K562 treated with DMSO at 1 percent for 12 hours (cell line): ENCODE results near the gene MAPK8IP2. TPM values are rescaled to one million over a fixed set of nuclear protein-coding genes. Genes with fewer than 3 reads are reported as not detected.

Experiments
- total RNA-seq: library from RNA; unstranded; fragments of 300-600 nt; gene quantifications from 2 replicates; pipeline ENCODE4 v1.2.3, GENCODE V29; 2022; ENCODE audit not compliant: insufficient read depth

Gene MAPK8IP2
- total RNA-seq: 0.35 and 0.79 TPM in 2 replicates

DNA sequence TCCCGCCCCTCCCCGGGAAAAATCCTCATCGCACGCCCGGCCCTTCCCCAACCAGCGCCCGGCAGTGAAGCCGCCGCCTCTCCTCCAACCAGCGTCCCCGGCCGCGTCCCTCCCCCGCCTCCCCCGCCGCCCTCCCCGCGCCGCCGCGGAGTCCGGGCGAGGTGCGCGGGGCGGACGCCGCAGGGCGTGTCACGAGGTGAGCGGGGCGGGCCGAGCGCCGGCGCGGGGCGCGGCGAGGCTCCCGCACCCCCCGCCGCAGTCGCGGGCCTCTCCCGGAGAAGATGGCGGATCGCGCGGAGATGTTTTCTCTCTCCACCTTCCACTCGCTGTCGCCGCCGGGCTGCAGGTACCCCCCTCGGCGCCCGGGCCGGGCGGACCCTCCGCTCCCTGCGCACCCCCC lies at the start of gene MAPK8IP2:
Gene MAPK8IP2 (plus strand): TSS at position 256 of the 400 bp plus-strand sequence. CDS start 26 bp downstream, at position 282.

GRCh38 chr22:50562523-50563412 lies 37.8 kb upstream of the MAPK8IP2 start, which contains the start of gene SYCE3:
TSS of gene SYCE3 (minus strand) at chr22:50562919. CDS start at chr22:50556405, 6,514 bp downstream.

GRCh38 chr22:50577987-50578775 lies 22.4 kb upstream of the MAPK8IP2 start, which contains the start of gene CPT1B:
TSS of gene CPT1B (minus strand) at chr22:50578427. CDS start at chr22:50577915, 512 bp downstream.

DNA sequence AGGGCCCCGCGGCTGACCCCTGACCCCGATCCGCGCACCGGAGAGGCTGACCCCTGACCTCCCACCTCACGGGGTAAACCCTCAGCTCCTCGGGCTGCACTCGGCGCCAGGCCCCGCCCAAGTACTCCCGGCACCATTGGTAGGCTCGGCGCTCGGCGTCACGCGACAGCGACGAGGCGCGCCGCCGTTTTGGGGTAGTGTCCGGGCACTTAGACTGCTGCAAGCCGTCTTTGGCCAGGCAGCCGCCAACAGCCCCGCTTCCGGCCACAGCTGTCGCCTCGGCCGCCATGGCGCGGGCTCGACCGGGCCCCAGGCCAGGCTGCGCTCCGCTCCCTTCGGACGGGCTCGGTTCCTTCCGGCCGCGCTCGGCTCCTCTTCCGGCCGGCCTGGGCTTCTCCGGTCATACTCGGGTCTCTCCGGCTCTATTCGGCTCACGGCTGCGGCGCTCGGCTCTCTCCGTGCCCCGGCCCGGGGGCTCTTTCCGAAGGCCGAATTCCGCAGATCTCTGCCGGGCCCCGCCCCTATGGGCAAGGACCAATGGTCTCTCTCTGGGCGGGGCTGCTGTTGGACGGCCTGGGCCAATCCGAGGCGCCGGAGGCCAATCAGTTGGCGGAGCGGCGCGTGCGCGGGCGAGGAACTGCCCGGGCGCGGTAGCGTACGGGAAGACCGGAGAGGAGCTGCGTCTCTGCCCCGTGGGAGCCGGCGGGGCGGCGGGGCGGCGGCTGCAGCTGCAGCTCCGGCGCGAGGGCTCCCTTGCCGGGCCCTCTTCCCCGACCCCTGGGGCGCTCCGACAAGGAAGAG lies 17.9 kb upstream of the MAPK8IP2 start, which contains the start of gene CHKB:
Gene CHKB (minus strand): TSS at position 357 of the 801 bp plus-strand sequence. CDS start 68 bp downstream, at position 289.

DNA sequence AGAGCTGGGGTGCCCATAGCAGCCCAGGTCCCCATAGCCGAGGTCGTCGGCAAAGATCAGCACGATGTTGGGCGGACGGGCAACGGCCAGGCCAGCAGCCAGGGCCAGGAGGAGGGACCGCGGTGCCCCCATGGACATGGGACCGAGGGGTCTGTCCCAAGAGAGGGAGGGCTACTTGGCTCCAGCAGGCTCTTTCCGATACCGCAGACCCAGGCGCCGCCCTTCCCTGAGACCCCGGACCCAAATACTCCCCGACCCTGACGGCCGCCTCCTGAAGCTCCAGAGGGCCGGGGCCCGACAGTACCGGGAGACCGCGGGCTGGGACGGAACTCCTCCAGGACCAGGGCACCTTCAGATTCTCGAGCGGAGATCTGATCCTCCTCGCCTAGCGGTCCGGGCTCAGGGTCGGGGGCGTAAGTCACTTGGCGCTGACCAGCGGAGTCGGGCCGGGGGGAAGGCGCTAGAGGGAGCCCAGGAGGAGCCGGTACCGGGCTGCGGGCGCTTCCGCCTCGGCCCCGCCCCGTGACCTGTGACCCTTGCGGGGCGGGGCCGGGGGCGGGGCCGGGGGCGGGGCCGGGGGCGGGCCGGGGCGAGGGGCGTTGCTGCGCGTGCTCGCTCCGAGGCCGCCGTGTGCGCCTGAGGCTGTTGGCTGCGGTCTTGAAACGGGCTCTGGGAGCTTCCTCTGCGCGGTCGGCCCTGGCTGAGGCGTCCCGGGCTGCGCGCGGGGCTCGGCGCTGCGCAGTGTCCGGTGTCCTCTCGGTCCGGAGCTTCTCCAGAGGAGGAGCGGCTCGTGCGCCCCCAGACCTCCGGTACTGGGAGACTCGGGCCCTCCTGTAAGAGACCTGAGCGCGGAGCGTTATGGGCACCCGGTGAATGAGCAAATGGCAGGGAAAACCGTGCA lies 27.3 kb downstream of the MAPK8IP2 start, which contains the start of gene ARSA:
Gene ARSA (minus strand): TSS at position 511 of the 901 bp plus-strand sequence. CDS start 373 bp downstream, at position 138.

Other genes starting within 250 kb of the MAPK8IP2 start
- 39.8 and 53.2 TPM in 2 replicates for gene SBF1, start 125.8 kb upstream of the MAPK8IP2 start, total RNA-seq
- gene ADM2, start 119.2 kb upstream of the MAPK8IP2 start, total RNA-seq: 5.9 and 9.7 TPM in 2 replicates
- gene MIOX, start 113.9 kb upstream of the MAPK8IP2 start, total RNA-seq: not detected in 2 replicates
- 47.0 and 59.2 TPM in 2 replicates for gene LMF2, start 93.1 kb upstream of the MAPK8IP2 start, total RNA-seq
- 73.6 and 85.3 TPM in 2 replicates for gene NCAPH2, start 92.6 kb upstream of the MAPK8IP2 start, total RNA-seq
- 1.5 and 4.1 TPM in 2 replicates for gene SCO2, start 75.2 kb upstream of the MAPK8IP2 start, total RNA-seq
- gene TYMP, start 70.8 kb upstream of the MAPK8IP2 start, total RNA-seq: 1.9 and 8.0 TPM in 2 replicates
- gene KLHDC7B, start 54.9 kb upstream of the MAPK8IP2 start, total RNA-seq: 7.0 and 9.5 TPM in 2 replicates
- gene SYCE3, start 37.9 kb upstream of the MAPK8IP2 start, total RNA-seq: not detected in 2 replicates
- gene CPT1B, start 22.4 kb upstream of the MAPK8IP2 start, total RNA-seq: 4.1 and 13.6 TPM in 2 replicates
- 9.6 and 19.1 TPM in 2 replicates for gene CHKB, start 17.9 kb upstream of the MAPK8IP2 start, total RNA-seq
- gene ARSA, start 27.4 kb downstream of the MAPK8IP2 start, total RNA-seq: 14.6 and 20.1 TPM in 2 replicates
- not detected in 2 replicates for gene SHANK3, start 72.0 kb downstream of the MAPK8IP2 start, total RNA-seq
- gene ACR, start 137.4 kb downstream of the MAPK8IP2 start, total RNA-seq: not detected in 2 replicates
- 2.5 and 4.8 TPM in 2 replicates for gene RABL2B, start 182.8 kb downstream of the MAPK8IP2 start, total RNA-seq